22Rv1 (cell line): ENCODE measurements around the gene PDE10A.

Source experiments
- CTCF ChIP-seq: fragments of 450-650 bp; IDR thresholded peaks from 2 replicates; pipeline ENCODE4 v1.5.1; 2017; ENCODE audit warnings: mild to moderate bottlenecking
- ZFX ChIP-seq: fragments of 450-650 bp; IDR thresholded peaks from 2 replicates; pipeline ENCODE4 v1.6.1; 2017; ENCODE audit warnings: antibody characterized with exemption, borderline replicate concordance

DNA sequence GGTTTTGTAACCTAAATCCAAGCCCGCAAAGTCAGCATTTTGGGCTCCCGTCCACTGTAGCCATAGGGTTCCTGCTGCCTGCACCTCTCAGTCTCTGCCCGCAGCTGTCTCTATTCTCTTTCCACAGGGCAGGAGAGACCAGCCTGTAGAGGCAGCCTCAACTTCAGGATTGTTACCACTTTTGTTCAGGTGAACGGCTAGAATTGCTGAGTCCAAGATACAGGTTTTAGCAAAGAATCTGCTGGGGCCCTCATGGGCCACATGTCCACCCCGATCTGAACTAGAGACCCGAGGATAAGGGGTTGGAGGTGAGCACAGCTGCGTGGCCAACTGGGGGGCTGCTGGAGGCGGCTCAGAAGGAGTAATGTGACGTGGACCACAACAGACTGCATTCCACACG lies 215.9 kb downstream of the PDE10A start:
- TF ChIP-seq CTCF (no peak), ZFX (no peak)
